K562 (cell line): Measurements from ENCODE around the gene IRF2BP2. TPM values are rescaled to one million over a fixed set of nuclear protein-coding genes. Genes with fewer than 3 reads are reported as not detected.

ENCODE experiments used
- ARID1B ChIP-seq: fragments of 450-650 bp; IDR thresholded peaks from 2 replicates; pipeline ENCODE4 v1.6.1; 2016; ENCODE audit warnings: antibody characterized with exemption, mild to moderate bottlenecking, inconsistent platforms
- ATF4 ChIP-seq: fragments of 450-650 bp; formaldehyde crosslinking; IDR thresholded peaks from 2 replicates; pipeline ENCODE4 v1.4.0; 2022; ENCODE audit warnings: mild to moderate bottlenecking, moderate library complexity
- BCOR ChIP-seq: fragments of 450-650 bp; IDR thresholded peaks from 2 replicates; pipeline ENCODE4 v1.6.1; 2016
- CBFA2T3 ChIP-seq: fragments of 450-650 bp; IDR thresholded peaks from 2 replicates; pipeline ENCODE4 v1.6.1; 2017
- CCNT2 ChIP-seq: IDR thresholded peaks from 2 replicates; pipeline ENCODE4 v1.6.1; 2011; ENCODE audit warnings: borderline replicate concordance, low read depth, mild to moderate bottlenecking, moderate library complexity, mixed read lengths, low read length; ENCODE audit not compliant: insufficient read length; ENCODE audit errors: extremely low read depth
- CHD2 ChIP-seq: IDR thresholded peaks from 2 replicates; pipeline ENCODE4 v1.6.1; 2011; ENCODE audit warnings: low read depth, low read length
- CREB1 ChIP-seq, 2 experiments: sonication (generic) in 1 of 2; formaldehyde crosslinking in 1 of 2; IDR thresholded peaks; 2 replicates each; pipeline versions ENCODE4 v1.6.1 to v1.8.0; 2012 to 2022; ENCODE audit warnings: inconsistent platforms in 1 of 2, mild to moderate bottlenecking in 1 of 2, missing genetic modification reagents in 1 of 2, moderate library complexity in 1 of 2
- DPF2 ChIP-seq: fragments of 450-650 bp; IDR thresholded peaks from 2 replicates; pipeline ENCODE4 v1.6.1; 2016
- KAT8 ChIP-seq: fragments of 450-650 bp; IDR thresholded peaks from 2 replicates; pipeline ENCODE4 v1.6.1; 2016; ENCODE audit warnings: low read depth, mild to moderate bottlenecking
- NFE2 ChIP-seq: IDR thresholded peaks from 2 replicates; pipeline ENCODE4 v1.6.1; 2014; ENCODE audit warnings: antibody characterized with exemption, low read depth
- PTBP1 ChIP-seq: fragments of 200-400 bp; formaldehyde crosslinking; IDR thresholded peaks from 2 replicates; pipeline ENCODE4 v1.6.1; 2017; ENCODE audit warnings: low read depth, low read length
- RBBP5 ChIP-seq: fragments of 200-600 bp; sonication (generic); IDR thresholded peaks from 2 replicates; pipeline ENCODE4 v1.6.1; 2012; ENCODE audit warnings: borderline replicate concordance, mild to moderate bottlenecking, low read length, control low read depth, inconsistent platforms; ENCODE audit not compliant: insufficient read depth, poor library complexity, severe bottlenecking
- SMAD4 ChIP-seq: fragments of 250-450 bp; sonication (Bioruptor Pico); conservative IDR thresholded peaks from 2 replicates; pipeline ENCODE4 v1.8.0; 2021; ENCODE audit warnings: inconsistent platforms, mild to moderate bottlenecking, moderate library complexity
- TCF3 ChIP-seq: sonication (generic); formaldehyde crosslinking; IDR thresholded peaks from 2 replicates; pipeline ENCODE4 v1.4.0; 2020; ENCODE audit warnings: mild to moderate bottlenecking, missing genetic modification reagents
- TCFL5 ChIP-seq: fragments of 250-450 bp; sonication (Bioruptor Pico); conservative IDR thresholded peaks from 2 replicates; pipeline ENCODE4 v1.6.1; 2021; ENCODE audit warnings: mild to moderate bottlenecking, moderate library complexity, matching md5 sums
- TRIM28 ChIP-seq: fragments of 450-650 bp; IDR thresholded peaks from 2 replicates; pipeline ENCODE4 v1.6.1; 2017
- ZNF175 ChIP-seq: fragments of 200-800 bp; sonication (Bioruptor generic); IDR thresholded peaks from 2 replicates; pipeline ENCODE4 v1.6.1; 2016; ENCODE audit warnings: low read depth, mild to moderate bottlenecking, missing genetic modification characterization, missing compliant biosample characterization
- ZNF318 ChIP-seq, 2 experiments: fragments of 450-650 bp; IDR thresholded peaks; 2 replicates each; pipeline ENCODE4 v1.6.1; 2016; ENCODE audit warnings: mild to moderate bottlenecking in 2 of 2, borderline replicate concordance in 1 of 2, low read depth in 1 of 2, moderate library complexity in 1 of 2
- ZNF589 ChIP-seq: fragments of 200-800 bp; sonication (Bioruptor generic); IDR thresholded peaks from 2 replicates; pipeline ENCODE4 v1.6.1; 2016; ENCODE audit warnings: low read depth, missing genetic modification characterization, missing compliant biosample characterization
- polyA plus RNA-seq, 8 experiments: library from polyadenylated mRNA; depleted of rRNA in 4 of 8; stranded (reverse) in 5 of 8; unstranded in 3 of 8; fragments of >200 nt; fragmentation: Nextera tagmentation in 2 of 8; fragmentation: Illumina TruSeq in 1 of 8; extraction: Ambion mirVana in 2 of 8; extraction: Trizol in 1 of 8; gene quantifications; 2 replicates each; pipeline versions ENCODE4 v1.2.1 to v1.2.3, GENCODE V29; 2011 to 2014; ENCODE audit warnings: inconsistent platforms in 1 of 8, missing spikeins in 1 of 8
- total RNA-seq, 7 experiments: library from RNA; depleted of rRNA in 6 of 7; stranded (reverse); fragments of >200 nt in 6 of 7; fragmentation: Illumina TruSeq in 2 of 7; extraction: Trizol in 2 of 7; gene quantifications; 2 replicates each; pipeline versions ENCODE4 v1.2.1 to v1.2.3, GENCODE V29; 2011 to 2021; ENCODE audit warnings: low replicate concordance in 1 of 7
- TF ChIP-seq, protein P1 (sequence below): sonication (generic); IDR thresholded peaks from 2 replicates; pipeline ENCODE4 v1.6.1; 2016

IRF2BP2 gene
- total and polyA plus RNA-seq, 9 of the 15 experiments (the other 6 are each of a cell fraction or from before 2014, with no cell fraction given) = 7.7 to 68.6 (median 22.1) TPM

DNA sequence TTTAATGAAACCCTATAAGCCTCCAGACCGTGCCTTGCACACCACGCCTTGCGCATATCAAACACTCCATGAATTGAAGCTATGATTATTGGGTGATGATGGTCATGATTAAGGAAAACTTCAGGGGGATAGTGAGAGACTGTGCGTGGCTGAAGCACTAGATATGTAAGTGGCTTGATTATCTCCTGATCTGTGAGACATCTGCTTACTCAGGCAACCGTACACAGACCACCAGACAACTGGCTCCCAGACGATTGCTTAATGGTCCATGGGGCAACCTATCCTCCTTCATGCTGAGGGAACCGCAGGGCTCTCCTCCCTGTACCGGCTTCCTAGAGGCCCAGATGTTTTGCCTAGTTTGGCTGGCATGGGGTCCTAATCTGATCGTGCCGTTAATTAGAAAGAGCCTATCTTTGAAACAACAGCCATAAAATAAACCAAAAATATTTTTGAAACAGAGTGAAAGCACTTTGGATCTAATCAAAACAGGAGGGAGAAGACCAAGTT lies 51.6 kb downstream of the IRF2BP2 start (continued):
- TF ChIP-seq NFE2 (peak; percentile 58), ZNF318 (IDR thresholded peaks at IDR 0.05; ENCODE audit: borderline replicate concordance in 1 of 2, low read depth in 1 of 2) (peak in 1 of 2 experiments; percentile 57; a peak in 1 of 4 replicates), CHD2 (no peak), CCNT2 (peak; percentile 68), PTBP1 (no peak), CREB1 (IDR thresholded peaks at IDR 0.05) (peak; percentile 9; the same call in 1 of the 2 replicates), CREB1 (CRISPR knock-in tag; IDR thresholded peaks at IDR 0.05) (no peak), RBBP5 (no peak), TRIM28 (no peak), SMAD4 (CRISPR knock-in tag) (peak; percentile 95), TCFL5 (CRISPR knock-in tag) (peak; percentile 44; the same call in 1 of the 2 replicates), BCOR (0 out of 2 replicates have a peak, but pooled peaks have one; percentile 16), ZNF175 (CRISPR knock-in tag) (no peak), ARID1B (peak; percentile 87), KAT8 (no peak), TCF3 (CRISPR knock-in tag) (peak; percentile 77), ATF4 (CRISPR knock-in tag) (peak; percentile 6; the same call in 1 of the 2 replicates), ZNF589 (CRISPR knock-in tag) (peak; percentile 88), DPF2 (peak; percentile 72), CBFA2T3 (peak; percentile 87)
- TF ChIP-seq, protein P1, sequence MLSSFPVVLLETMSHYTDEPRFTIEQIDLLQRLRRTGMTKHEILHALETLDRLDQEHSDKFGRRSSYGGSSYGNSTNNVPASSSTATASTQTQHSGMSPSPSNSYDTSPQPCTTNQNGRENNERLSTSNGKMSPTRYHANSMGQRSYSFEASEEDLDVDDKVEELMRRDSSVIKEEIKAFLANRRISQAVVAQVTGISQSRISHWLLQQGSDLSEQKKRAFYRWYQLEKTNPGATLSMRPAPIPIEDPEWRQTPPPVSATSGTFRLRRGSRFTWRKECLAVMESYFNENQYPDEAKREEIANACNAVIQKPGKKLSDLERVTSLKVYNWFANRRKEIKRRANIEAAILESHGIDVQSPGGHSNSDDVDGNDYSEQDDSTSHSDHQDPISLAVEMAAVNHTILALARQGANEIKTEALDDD = no peak
